Activated B cell treated with CpG ODN at 0.5 μM for 24 hours (primary cell): ENCODE results near the gene DISP1. TPM values are rescaled to one million over a fixed set of nuclear protein-coding genes. Genes with fewer than 3 reads are reported as not detected.

ENCODE experiments used
- ATAC-seq: fragments of 200-7000 bp; cut with Tn5 transposase; one replicate; pipeline ENCODE4 v1.10.0; 2021; ENCODE audit warnings: low read depth, mild to moderate bottlenecking, moderate library complexity
- CTCF ChIA-PET: fragments of 350-600 bp; sonication (Branson Sonifier 250); formaldehyde crosslinking; loops from one replicate; lab custom pipeline; 2021; ENCODE audit warnings: antibody characterized with exemption; lab: Charles Lee
- POLR2A ChIA-PET: fragments of 350-600 bp; sonication (Branson Sonifier 250); formaldehyde crosslinking; loops from one replicate; lab custom pipeline; 2021; ENCODE audit warnings: antibody characterized with exemption; lab: Charles Lee
- DNase-seq: peaks from one replicate; pipeline ENCODE4 v3.0.0; 2022
- H3K27ac Mint-ChIP-seq: one replicate; pipeline ENCODE4 v1.8.0; 2020; ENCODE audit warnings: mixed read lengths
- H3K27me3 Mint-ChIP-seq: one replicate; pipeline ENCODE4 v1.8.0; 2021; ENCODE audit warnings: mixed read lengths
- H3K36me3 Mint-ChIP-seq: one replicate; pipeline ENCODE4 v1.8.0; 2021; ENCODE audit warnings: low read depth, mixed read lengths
- H3K4me1 Mint-ChIP-seq: one replicate; pipeline ENCODE4 v1.8.0; 2021; ENCODE audit warnings: mixed read lengths
- H3K4me3 Mint-ChIP-seq: one replicate; pipeline ENCODE4 v1.8.0; 2020; ENCODE audit warnings: mild to moderate bottlenecking, mixed read lengths
- H3K9me3 Mint-ChIP-seq: one replicate; pipeline ENCODE4 v1.8.0; 2020; ENCODE audit warnings: mixed read lengths
- CTCF ChIP-seq: fragments of 200-600 bp; IDR thresholded peaks from one replicate; pipeline ENCODE4 v1.8.0; 2022; ENCODE audit warnings: antibody characterized with exemption, mild to moderate bottlenecking
- intact Hi-C: fragments of 100-400 bp; cut with micrococcal nuclease; formaldehyde crosslinking; loops from one replicate; pipeline ENCODE4 v1.15.1; 2024
- total RNA-seq: library from RNA; stranded (reverse); gene quantifications from 2 replicates; pipeline ENCODE4 v1.2.3, GENCODE V29; 2022

The DISP1 gene
- total RNA-seq, 1 donor from 2014 or later, result 5.1 TPM

- peaks cover 13% of the 10 kb centered on the region for H3K36me3 Mint-ChIP-seq
- no peak for DNase-seq
- ATAC-seq, result no peak
- intact Hi-C loops, result no loop called here
- ChIA-PET POLR2A (no interaction called here), CTCF (interaction anchor here (0.9 kb wide), 1 partner anchor 31 kb away, joined by 3 read pairs; no protein-coding TSS in a partner anchor)
- TF ChIP-seq CTCF, result no peak
- peak overlapping the region; percentile 41 for H3K27ac Mint-ChIP-seq
- peak overlapping the region; percentile 0 for H3K4me3 Mint-ChIP-seq
- H3K27me3 Mint-ChIP-seq, result no peaks in the 10 kb centered on the region
- H3K4me1 Mint-ChIP-seq, result peaks cover 62% of the 10 kb centered on the region
- H3K9me3 Mint-ChIP-seq, result peaks cover 15% of the 10 kb centered on the region
Observed at GRCh38 chr1:222769971-222770620, 44.7 kb upstream of the DISP1 start.

- POLR2A ChIA-PET, result interaction anchor here (0.6 to 2.3 kb wide), 11 partner anchors 15 to 1339 kb away, joined by 3 to 19 read pairs (median 4); partner anchors contain the start of genes AIDA and BROX
- DNase-seq, result peak; percentile 33
- ATAC-seq, result peak; percentile 66
- Mint-ChIP-seq H3K27ac (peak overlapping the region; percentile 89), H3K4me3 (peak overlapping the region; percentile 57), H3K9me3 (peaks cover 14% of the 10 kb centered on the region), H3K4me1 (peaks cover 49% of the 10 kb centered on the region), H3K27me3 (no peaks in the 10 kb centered on the region), H3K36me3 (peaks cover 11% of the 10 kb centered on the region)
- CTCF ChIA-PET, result interaction anchor here (0.9 kb wide), 1 partner anchor 36 kb away, joined by 6 read pairs; the partner anchor contains the start of gene FAM177B
- intact Hi-C loops, result loop anchor here (1.0 to 2.0 kb wide), 6 partner anchors 23 to 60 kb away; no protein-coding TSS in a partner anchor
- TF ChIP-seq CTCF, result no peak
Observed at GRCh38 chr1:222772996-222773379, 41.9 kb upstream of the DISP1 start.

GRCh38 chr1:222777463-222777862 is 37.4 kb upstream of the DISP1 start:
- ChIA-PET CTCF (interaction anchor here (0.9 kb wide), 1 partner anchor 322 kb away, joined by 3 read pairs; no protein-coding TSS in a partner anchor), POLR2A (interaction anchor here (0.7 kb wide), 1 partner anchor 40 kb away, joined by 3 read pairs; no protein-coding TSS in a partner anchor)
- no peaks in the 10 kb centered on the region for H3K27me3 Mint-ChIP-seq
- intact Hi-C loops, result no loop called here
- H3K9me3 Mint-ChIP-seq, result peaks cover 6% of the 10 kb centered on the region
- H3K36me3 Mint-ChIP-seq, result no peaks in the 10 kb centered on the region
- DNase-seq (no peak), ATAC-seq (no peak)
- no peak for TF ChIP-seq CTCF
- H3K4me1 Mint-ChIP-seq, result peaks cover 20% of the 10 kb centered on the region
- H3K27ac Mint-ChIP-seq, result no peak overlapping the region
- H3K4me3 Mint-ChIP-seq, result no peak overlapping the region

GRCh38 chr1:222777977-222778376 is 36.9 kb upstream of the DISP1 start:
- ChIA-PET CTCF (no interaction called here), POLR2A (no interaction called here)
- peaks cover 6% of the 10 kb centered on the region for H3K9me3 Mint-ChIP-seq
- H3K27me3 Mint-ChIP-seq, result no peaks in the 10 kb centered on the region
- no peaks in the 10 kb centered on the region for H3K36me3 Mint-ChIP-seq
- no peak for ATAC-seq
- intact Hi-C loops, result no loop called here
- H3K4me3 Mint-ChIP-seq, result no peak overlapping the region
- DNase-seq, result no peak
- H3K27ac Mint-ChIP-seq, result no peak overlapping the region
- TF ChIP-seq CTCF, result no peak
- peaks cover 15% of the 10 kb centered on the region for H3K4me1 Mint-ChIP-seq

- intact Hi-C loops, result no loop called here
- no peaks in the 10 kb centered on the region for H3K9me3 Mint-ChIP-seq
- TF ChIP-seq CTCF, result no peak
- ChIA-PET POLR2A (no interaction called here), CTCF (no interaction called here)
- H3K36me3 Mint-ChIP-seq, result no peaks in the 10 kb centered on the region
- DNase-seq (no peak), ATAC-seq (no peak)
- no peaks in the 10 kb centered on the region for H3K27me3 Mint-ChIP-seq
- H3K4me3 Mint-ChIP-seq, result no peak overlapping the region
- no peak overlapping the region for H3K27ac Mint-ChIP-seq
- peaks cover 18% of the 10 kb centered on the region for H3K4me1 Mint-ChIP-seq
Observed at GRCh38 chr1:222781251-222781650, 33.6 kb upstream of the DISP1 start.
